ENCODE results near the gene HS6ST1.

- TF ChIP-seq CTCF (conservative IDR thresholded peaks at IDR 0.05; ENCODE audit: low read depth, low read length) (no peak), CEBPB (IDR thresholded peaks at IDR 0.05; ENCODE audit: low read depth, low read length) (no peak), BHLHE40 (IDR thresholded peaks at IDR 0.05; ENCODE audit: low read depth, low read length) (no peak), POLR2A (IDR thresholded peaks at IDR 0.05; ENCODE audit: low read depth, low read length) (no peak), SMC3 (IDR thresholded peaks at IDR 0.05; ENCODE audit: low read depth, low read length) (no peak)
Measured at GRCh38 chr2:128280901-128281321, 37.8 kb downstream of the HS6ST1 start.

All from IMR-90 (cell line).